ENCODE results near the gene TIMP2.
"Not testable (repeated sequence)": the region's sequence is repeated elsewhere in the genome, so short reads cannot be mapped to it uniquely, and the experiment has no call there.

The TIMP2 gene

GRCh38 chr17:78904371-78904770 lies 20.8 kb downstream of the TIMP2 start:
- no peak for FAIRE-seq

- no peak for FAIRE-seq
Observed at GRCh38 chr17:78903101-78903779, 21.9 kb downstream of the TIMP2 start, which contains the start of gene CEP295NL. CEP295NL (minus strand) TSS chr17:78903201; CDS start chr17:78901828, 1,373 bp downstream.

- not testable (repeated sequence) for FAIRE-seq
Observed at GRCh38 chr17:78902231-78902630, 23.0 kb downstream of the TIMP2 start.

GRCh38 chr17:78901806-78902205 lies 23.4 kb downstream of the TIMP2 start:
- no peak for FAIRE-seq

- FAIRE-seq: no peak
Observed at GRCh38 chr17:78900816-78901215, 24.4 kb downstream of the TIMP2 start.

- no peak for FAIRE-seq
Observed at GRCh38 chr17:78899361-78900260, 25.6 kb downstream of the TIMP2 start.

GRCh38 chr17:78898947-78899346 lies 26.2 kb downstream of the TIMP2 start:
- FAIRE-seq: no peak

- no peak for FAIRE-seq
Observed at GRCh38 chr17:78898075-78898836, 26.9 kb downstream of the TIMP2 start.

GRCh38 chr17:78897664-78898047 lies 27.5 kb downstream of the TIMP2 start:
- FAIRE-seq: no peak

- no peak for FAIRE-seq
Observed at GRCh38 chr17:78896834-78897663, 28.1 kb downstream of the TIMP2 start.

GRCh38 chr17:78896091-78896833 lies 28.9 kb downstream of the TIMP2 start:
- no peak for FAIRE-seq

GRCh38 chr17:78895322-78895721 lies 29.9 kb downstream of the TIMP2 start:
- FAIRE-seq: no peak

- no peak for FAIRE-seq
Observed at GRCh38 chr17:78893684-78894083, 31.5 kb downstream of the TIMP2 start.

GRCh38 chr17:78892936-78893379 lies 32.2 kb downstream of the TIMP2 start:
- FAIRE-seq: no peak

- no peak for FAIRE-seq
Observed at GRCh38 chr17:78892520-78892919, 32.7 kb downstream of the TIMP2 start.

GRCh38 chr17:78892062-78892456 lies 33.1 kb downstream of the TIMP2 start:
- FAIRE-seq: no peak

GRCh38 chr17:78891406-78892061 lies 33.7 kb downstream of the TIMP2 start:
- no peak for FAIRE-seq

- FAIRE-seq: no peak
Observed at GRCh38 chr17:78890498-78890897, 34.7 kb downstream of the TIMP2 start.

GRCh38 chr17:78890096-78890495 lies 35.1 kb downstream of the TIMP2 start:
- FAIRE-seq: not testable (repeated sequence)

GRCh38 chr17:78889531-78889930 lies 35.7 kb downstream of the TIMP2 start:
- no peak for FAIRE-seq

Measured in colon (tissue), 2 donors.